ENCODE measurements around the gene TLX1. TPM values are rescaled to one million over a fixed set of nuclear protein-coding genes. Genes with fewer than 3 reads are reported as not detected.

TLX1 gene
- total and polyA plus RNA-seq, 9 of the 15 experiments (the other 6 are each of a cell fraction or from before 2014, with no cell fraction given): 0.03 to 3.3 (median 0.19) TPM; not detected in 1

DNA sequence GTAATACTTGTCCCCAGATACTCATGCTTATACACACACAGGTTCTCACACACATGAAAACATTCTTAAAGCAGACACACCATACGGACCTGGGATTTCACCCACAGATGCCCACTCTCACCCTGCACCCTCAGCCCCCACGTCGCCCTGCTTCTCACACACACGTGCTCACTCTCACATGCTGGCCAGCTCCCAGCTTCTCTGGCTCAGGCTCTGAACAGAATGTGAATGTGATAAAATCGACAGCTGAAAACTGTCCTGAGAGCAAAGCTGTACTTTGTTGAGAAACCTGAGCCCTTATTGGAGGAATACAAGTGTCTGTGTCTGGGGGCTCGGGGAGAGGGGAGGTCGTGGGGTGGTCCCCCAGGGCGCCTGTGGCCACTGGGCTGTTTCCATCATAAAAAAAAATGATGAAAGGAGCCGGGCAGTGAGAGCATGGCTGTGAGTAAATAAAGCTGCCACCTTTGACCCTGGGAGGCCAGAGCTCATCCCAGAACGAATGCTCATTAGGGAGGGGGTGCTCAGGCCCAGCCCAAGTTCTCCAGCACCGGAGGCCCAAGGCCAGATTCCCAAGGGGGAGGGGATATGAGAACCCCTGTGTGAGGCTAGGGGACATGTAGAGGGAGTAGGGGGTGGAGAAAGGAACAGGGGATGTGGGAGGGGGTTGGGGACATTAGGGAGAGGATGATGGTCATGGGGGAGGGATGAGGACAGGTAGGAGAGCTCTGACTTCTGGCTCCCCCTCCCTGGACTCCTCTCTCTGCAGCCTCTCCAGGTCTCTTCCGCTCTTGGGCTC is 18.1 kb upstream of the TLX1 start:
- Histone ChIP-seq H3K27ac (ENCODE audit: extremely low read depth, low read depth, low read length) (no peak overlapping the region), H3K36me3 (ENCODE audit: control insufficient read depth, insufficient read depth, low read length) (no peaks in the 10 kb centered on the region), H3K9ac (ENCODE audit: insufficient read depth in 1 of 2, low read depth in 2 of 2, low read length in 2 of 2) (no peak overlapping the region), H3K79me2 (ENCODE audit: control insufficient read depth, insufficient read depth, low read length) (no peaks in the 10 kb centered on the region), H4K20me1 (replicated peaks; ENCODE audit: control insufficient read depth, insufficient read depth, low read length) (no peaks in the 10 kb centered on the region), H3K4me3 (no peak overlapping the region), H2AFZ (ENCODE audit: low read depth, low read length) (no peak overlapping the region), H3K4me1 (replicated peaks in 1 of 2; ENCODE audit: control insufficient read depth in 2 of 2, insufficient read depth in 2 of 2, low read length in 2 of 2) (no peaks in the 10 kb centered on the region; a peak in 1 of 5 replicates), H3K27me3 (ENCODE audit: control insufficient read depth in 2 of 2, insufficient read depth in 2 of 2, low read length in 2 of 2) (peaks cover 3 to 22% of the 10 kb centered on the region in 2 experiments; a peak in 3 of 5 replicates), H3K9me3 (replicated peaks; ENCODE audit: control insufficient read depth, insufficient read depth, low read depth, low read length) (no peaks in the 10 kb centered on the region), H3K9me1 (ENCODE audit: control insufficient read depth, insufficient read depth, low read length) (no peaks in the 10 kb centered on the region), H3K4me2 (ENCODE audit: insufficient read depth, low read length) (no peak overlapping the region)
- ATAC-seq: no peak
- intact Hi-C loops (cut with micrococcal nuclease): no loop called here
- in situ Hi-C loops (cut with MboI): no loop called here
- DNase-seq (ENCODE audit: extremely low read depth in 1 of 4, low spot score in 3 of 4): no peak
- no peak for FAIRE-seq
- 2% methylated on average over 7 of the region's 12 CpGs for WGBS (ENCODE audit: insufficient coverage, low coverage, missing lambda C conversion rate)
- ChIA-PET POLR2A (interaction anchor here (0.6 kb wide), 1 partner anchor 45 kb away, joined by 3 read pairs; no protein-coding TSS in a partner anchor), CTCF (ENCODE audit: low intra/inter-chr PET ratio) (no interaction called here)
- BruUV-seq (replicated peaks): no TSS peak
- TF ChIP-seq HNRNPLL (IDR thresholded peaks at IDR 0.05; ENCODE audit: low read depth, low read length, poor library complexity, severe bottlenecking) (no peak), RBM15 (IDR thresholded peaks at IDR 0.05; ENCODE audit: insufficient read depth, low read length) (no peak), CTCFL (IDR thresholded peaks at IDR 0.05; ENCODE audit: borderline replicate concordance, insufficient read depth, low read depth, low read length, poor library complexity, severe bottlenecking) (no peak), FOXP1 (CRISPR knock-in tag; IDR thresholded peaks at IDR 0.05) (no peak), CEBPB (tag; IDR thresholded peaks at IDR 0.05) (no peak), SMAD1 (IDR thresholded peaks at IDR 0.05; ENCODE audit: low read depth, low read length, partially characterized antibody) (no peak)
- TF ChIP-seq, protein P1, sequence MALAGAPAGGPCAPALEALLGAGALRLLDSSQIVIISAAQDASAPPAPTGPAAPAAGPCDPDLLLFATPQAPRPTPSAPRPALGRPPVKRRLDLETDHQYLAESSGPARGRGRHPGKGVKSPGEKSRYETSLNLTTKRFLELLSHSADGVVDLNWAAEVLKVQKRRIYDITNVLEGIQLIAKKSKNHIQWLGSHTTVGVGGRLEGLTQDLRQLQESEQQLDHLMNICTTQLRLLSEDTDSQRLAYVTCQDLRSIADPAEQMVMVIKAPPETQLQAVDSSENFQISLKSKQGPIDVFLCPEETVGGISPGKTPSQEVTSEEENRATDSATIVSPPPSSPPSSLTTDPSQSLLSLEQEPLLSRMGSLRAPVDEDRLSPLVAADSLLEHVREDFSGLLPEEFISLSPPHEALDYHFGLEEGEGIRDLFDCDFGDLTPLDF (CRISPR knock-in tag; IDR thresholded peaks at IDR 0.05): no peak
- TF ChIP-seq, protein P2, sequence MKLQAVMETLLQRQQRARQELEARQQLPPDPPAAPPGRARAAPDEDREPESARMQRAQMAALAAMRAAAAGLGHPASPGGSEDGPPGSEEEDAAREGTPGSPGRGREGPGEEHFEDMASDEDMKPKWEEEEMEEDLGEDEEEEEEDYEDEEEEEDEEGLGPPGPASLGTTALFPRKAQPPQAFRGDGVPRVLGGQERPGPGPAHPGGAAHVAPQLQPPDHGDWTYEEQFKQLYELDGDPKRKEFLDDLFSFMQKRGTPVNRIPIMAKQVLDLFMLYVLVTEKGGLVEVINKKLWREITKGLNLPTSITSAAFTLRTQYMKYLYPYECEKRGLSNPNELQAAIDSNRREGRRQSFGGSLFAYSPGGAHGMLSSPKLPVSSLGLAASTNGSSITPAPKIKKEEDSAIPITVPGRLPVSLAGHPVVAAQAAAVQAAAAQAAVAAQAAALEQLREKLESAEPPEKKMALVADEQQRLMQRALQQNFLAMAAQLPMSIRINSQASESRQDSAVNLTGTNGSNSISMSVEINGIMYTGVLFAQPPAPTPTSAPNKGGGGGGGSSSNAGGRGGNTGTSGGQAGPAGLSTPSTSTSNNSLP (IDR thresholded peaks at IDR 0.05; ENCODE audit: borderline replicate concordance, low read depth, low read length): no peak
